Progenitor cell of endocrine pancreas (in vitro differentiated cells): Measurements from ENCODE around the gene MOSPD3. TPM values are rescaled to one million over a fixed set of nuclear protein-coding genes. Genes with fewer than 3 reads are reported as not detected.

Source experiments
- DNase-seq: peaks from one replicate; pipeline ENCODE4 v3.0.0; 2021; ENCODE audit warnings: low spot score; ENCODE audit not compliant: unreplicated experiment
- H3K27ac Mint-ChIP-seq: 2 replicates; pipeline ENCODE4 v1.8.0; 2021; ENCODE audit warnings: mild to moderate bottlenecking, moderate library complexity, mixed read lengths
- H3K27me3 Mint-ChIP-seq: 2 replicates; pipeline ENCODE4 v1.8.0; 2021; ENCODE audit warnings: mixed read lengths
- H3K36me3 Mint-ChIP-seq: 2 replicates; pipeline ENCODE4 v1.8.0; 2022; ENCODE audit warnings: mixed read lengths; ENCODE audit not compliant: insufficient read depth
- H3K4me1 Mint-ChIP-seq: 2 replicates; pipeline ENCODE4 v1.8.0; 2021; ENCODE audit warnings: low read depth, mixed read lengths
- H3K4me3 Mint-ChIP-seq: 2 replicates; pipeline ENCODE4 v1.8.0; 2021; ENCODE audit warnings: low read depth, mild to moderate bottlenecking, moderate library complexity, mixed read lengths
- H3K9me3 Mint-ChIP-seq: 2 replicates; pipeline ENCODE4 v1.8.0; 2021; ENCODE audit warnings: low read depth, mixed read lengths
- CTCF ChIP-seq: fragments of 200-600 bp; sonication (generic); IDR thresholded peaks from one replicate; pipeline ENCODE4 v1.5.0; 2021; ENCODE audit warnings: antibody characterized with exemption, mild to moderate bottlenecking; ENCODE audit not compliant: unreplicated experiment
- total RNA-seq: library from RNA; stranded (reverse); gene quantifications from 2 replicates; pipeline ENCODE4 v1.2.1, GENCODE V29; 2021

Gene MOSPD3
- total RNA-seq, 1 donor from 2014 or later: 27.9 TPM

GRCh38 chr7:100612730-100613390 is 520 bp downstream of the MOSPD3 start:
- Mint-ChIP-seq H3K36me3 (peaks cover 5% of the 10 kb centered on the region), H3K27ac (peak overlapping the region; percentile 33), H3K4me1 (peaks cover 3% of the 10 kb centered on the region), H3K4me3 (peak overlapping the region; percentile 99), H3K9me3 (no peaks in the 10 kb centered on the region), H3K27me3 (no peaks in the 10 kb centered on the region)
- peak; percentile 22 for TF ChIP-seq CTCF
- DNase-seq: peak; percentile 27

GRCh38 chr7:100613412-100614175 is 1.3 kb downstream of the MOSPD3 start:
- H3K36me3 Mint-ChIP-seq: peaks cover 5% of the 10 kb centered on the region
- peak overlapping the region; percentile 99 for H3K4me3 Mint-ChIP-seq
- no peaks in the 10 kb centered on the region for H3K27me3 Mint-ChIP-seq
- no peak overlapping the region for H3K27ac Mint-ChIP-seq
- H3K4me1 Mint-ChIP-seq: peaks cover 3% of the 10 kb centered on the region
- no peak for DNase-seq
- TF ChIP-seq CTCF: no peak
- H3K9me3 Mint-ChIP-seq: no peaks in the 10 kb centered on the region

- H3K27me3 Mint-ChIP-seq: no peaks in the 10 kb centered on the region
- peaks cover 5% of the 10 kb centered on the region for H3K36me3 Mint-ChIP-seq
- no peak for TF ChIP-seq CTCF
- H3K27ac Mint-ChIP-seq: no peak overlapping the region
- no peak overlapping the region for H3K4me3 Mint-ChIP-seq
- no peak for DNase-seq
- H3K4me1 Mint-ChIP-seq: peaks cover 3% of the 10 kb centered on the region
- H3K9me3 Mint-ChIP-seq: no peaks in the 10 kb centered on the region
Measured at GRCh38 chr7:100614308-100614861, 2.0 kb downstream of the MOSPD3 start.

- no peak overlapping the region for H3K27ac Mint-ChIP-seq
- no peak overlapping the region for H3K4me3 Mint-ChIP-seq
- TF ChIP-seq CTCF: no peak
- no peaks in the 10 kb centered on the region for H3K9me3 Mint-ChIP-seq
- H3K27me3 Mint-ChIP-seq: peaks cover 5% of the 10 kb centered on the region
- H3K36me3 Mint-ChIP-seq: peaks cover 7% of the 10 kb centered on the region
- no peak for DNase-seq
- no peaks in the 10 kb centered on the region for H3K4me1 Mint-ChIP-seq
Measured at GRCh38 chr7:100620239-100620638, 7.9 kb downstream of the MOSPD3 start.

- Mint-ChIP-seq H3K27ac (no peak overlapping the region), H3K36me3 (peaks cover 6% of the 10 kb centered on the region), H3K4me3 (no peak overlapping the region), H3K27me3 (peaks cover 10% of the 10 kb centered on the region), H3K9me3 (no peaks in the 10 kb centered on the region), H3K4me1 (no peaks in the 10 kb centered on the region)
- DNase-seq: no peak
- no peak for TF ChIP-seq CTCF
Measured at GRCh38 chr7:100620804-100621203, 8.5 kb downstream of the MOSPD3 start.
